IPS-NIHi7 (cell line): Measurements from ENCODE around the gene MUC5AC.
"Not testable (repeated sequence)": the region's sequence is repeated elsewhere in the genome, so short reads cannot be mapped to it uniquely, and the experiment has no call there.

ENCODE experiments used
- DNase-seq: peaks from one replicate; pipeline ENCODE4 v3.0.0; 2012; ENCODE audit warnings: mixed read lengths; ENCODE audit errors: extremely low spot score

Gene MUC5AC

DNA sequence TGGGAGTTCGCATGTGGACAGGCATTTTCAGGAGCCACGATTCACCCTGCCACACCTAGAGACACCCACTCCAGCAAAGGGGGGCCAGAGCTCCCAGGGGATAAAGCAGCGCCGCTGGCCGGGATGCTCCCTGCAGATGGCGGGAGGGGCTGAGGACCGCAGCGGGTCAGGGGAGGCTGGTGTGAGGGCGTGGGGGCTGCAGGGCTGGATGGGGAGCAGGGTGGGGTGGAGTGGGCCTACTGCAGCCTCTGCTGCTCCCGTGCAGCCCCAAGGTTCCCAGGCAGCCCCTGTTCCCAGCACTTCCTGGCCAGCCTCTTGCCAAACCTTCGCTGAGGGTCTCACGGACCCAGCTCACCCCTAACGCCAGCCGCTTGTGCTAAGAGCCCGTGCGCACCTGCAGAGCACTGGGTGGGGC lies 78.2 kb downstream of the MUC5AC start:
- DNase-seq = no peak

DNA sequence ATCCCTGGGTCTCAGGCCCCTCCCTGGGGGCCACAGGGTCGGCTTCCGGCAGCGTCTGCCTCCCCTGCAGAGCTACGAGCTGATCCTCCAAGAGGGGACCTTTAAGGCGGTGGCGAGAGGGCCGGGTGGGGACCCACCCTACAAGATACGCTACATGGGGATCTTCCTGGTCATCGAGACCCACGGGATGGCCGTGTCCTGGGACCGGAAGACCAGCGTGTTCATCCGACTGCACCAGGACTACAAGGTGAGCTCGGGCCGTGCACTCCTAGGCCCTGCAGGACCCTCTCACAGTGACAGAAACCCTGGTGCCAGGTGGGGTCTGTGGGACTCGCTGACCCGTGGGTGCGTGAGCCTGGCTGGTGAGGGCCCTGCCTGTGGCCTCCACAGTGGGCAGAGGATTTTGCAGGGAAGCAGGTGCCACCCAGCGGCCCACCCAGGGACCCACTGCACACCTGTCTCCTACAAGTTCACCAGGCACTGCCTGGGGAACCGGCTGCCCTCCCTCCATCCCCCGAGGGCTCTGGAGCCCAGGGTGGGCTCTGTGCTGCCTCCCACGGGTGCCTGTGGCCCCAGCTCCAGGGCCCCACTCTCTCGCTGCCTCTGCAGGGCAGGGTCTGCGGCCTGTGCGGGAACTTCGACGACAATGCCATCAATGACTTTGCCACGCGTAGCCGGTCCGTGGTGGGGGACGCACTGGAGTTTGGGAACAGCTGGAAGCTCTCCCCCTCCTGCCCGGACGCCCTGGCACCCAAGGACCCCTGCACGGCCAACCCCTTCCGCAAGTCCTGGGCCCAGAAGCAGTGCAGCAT lies 78.8 kb downstream of the MUC5AC start:
- DNase-seq = no peak

DNA sequence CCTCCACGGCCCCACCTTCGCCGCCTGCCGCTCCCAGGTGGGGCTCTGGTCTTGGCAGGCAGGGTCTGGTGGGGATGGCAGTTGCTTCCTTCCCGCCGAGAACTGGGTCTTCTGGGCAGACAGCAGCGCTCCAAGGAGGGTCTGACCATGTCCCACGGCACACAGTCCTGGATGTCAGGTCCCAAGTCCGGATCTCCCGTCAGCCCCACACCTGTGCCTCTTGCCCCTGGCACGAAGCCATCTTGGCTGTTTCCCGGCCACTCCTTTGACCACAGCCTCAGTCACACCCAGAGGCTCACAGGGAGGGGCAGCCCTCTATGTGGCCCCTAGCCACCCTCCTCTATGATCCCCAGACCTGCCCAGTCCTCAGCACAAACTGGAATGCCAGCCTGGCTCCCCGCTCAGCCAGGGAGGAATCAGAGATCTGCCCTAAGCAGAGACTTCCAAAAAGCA lies 79.4 kb downstream of the MUC5AC start:
- DNase-seq = no peak

DNA sequence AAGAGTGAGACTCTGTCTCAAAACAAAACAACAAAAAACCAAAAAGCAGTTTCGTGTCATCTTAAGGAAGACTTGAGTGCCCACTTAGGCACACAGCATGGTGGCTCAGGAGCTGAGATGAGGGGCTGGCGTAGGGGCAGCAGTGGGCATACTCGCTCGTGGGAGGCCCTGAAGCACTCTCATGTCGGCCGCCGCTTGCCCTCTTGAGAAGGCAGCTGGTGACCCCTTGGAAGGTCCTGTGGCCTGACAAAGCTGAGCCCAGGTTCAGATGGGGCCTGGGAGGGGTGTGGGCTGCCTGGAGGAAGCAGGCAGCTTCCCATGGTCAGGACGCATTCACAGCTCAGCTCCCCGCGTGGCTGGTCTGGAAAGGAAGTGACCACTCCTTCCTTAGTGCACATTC lies 80.1 kb downstream of the MUC5AC start:
- no peak for DNase-seq

DNA sequence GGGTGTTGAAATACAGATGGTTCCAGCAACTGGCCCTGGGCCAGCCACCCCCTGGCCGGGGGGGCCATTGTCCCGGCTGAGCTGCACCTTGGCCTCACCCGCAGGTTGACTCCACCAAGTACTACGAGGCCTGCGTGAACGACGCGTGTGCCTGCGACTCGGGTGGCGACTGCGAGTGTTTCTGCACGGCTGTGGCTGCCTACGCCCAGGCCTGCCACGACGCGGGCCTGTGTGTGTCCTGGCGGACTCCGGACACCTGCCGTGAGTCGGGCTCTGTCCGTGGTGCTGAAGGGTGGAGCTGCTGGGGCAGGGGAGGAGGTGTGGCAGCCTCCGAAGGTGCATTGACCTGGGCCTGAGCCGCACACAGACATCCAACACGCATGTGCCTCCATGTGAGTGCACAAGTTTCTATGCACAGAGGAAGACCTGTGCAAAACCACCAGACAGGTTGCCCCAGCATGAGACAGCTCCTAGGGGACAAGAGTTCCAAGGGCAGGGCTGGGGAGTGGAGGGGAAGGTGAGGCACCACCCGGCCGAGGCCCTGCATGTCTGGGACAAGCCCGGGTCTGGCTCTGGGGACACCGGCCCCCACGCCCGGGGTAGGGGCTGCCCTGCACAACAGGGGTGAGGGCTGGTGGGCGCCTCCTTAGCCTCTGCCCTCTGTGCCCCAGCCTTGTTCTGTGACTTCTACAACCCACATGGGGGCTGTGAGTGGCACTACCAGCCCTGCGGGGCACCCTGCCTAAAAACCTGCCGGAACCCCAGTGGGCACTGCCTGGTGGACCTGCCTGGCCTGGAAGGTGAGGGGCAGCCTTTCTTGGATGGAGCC lies 81.2 kb downstream of the MUC5AC start:
- DNase-seq = peak; percentile 93

DNA sequence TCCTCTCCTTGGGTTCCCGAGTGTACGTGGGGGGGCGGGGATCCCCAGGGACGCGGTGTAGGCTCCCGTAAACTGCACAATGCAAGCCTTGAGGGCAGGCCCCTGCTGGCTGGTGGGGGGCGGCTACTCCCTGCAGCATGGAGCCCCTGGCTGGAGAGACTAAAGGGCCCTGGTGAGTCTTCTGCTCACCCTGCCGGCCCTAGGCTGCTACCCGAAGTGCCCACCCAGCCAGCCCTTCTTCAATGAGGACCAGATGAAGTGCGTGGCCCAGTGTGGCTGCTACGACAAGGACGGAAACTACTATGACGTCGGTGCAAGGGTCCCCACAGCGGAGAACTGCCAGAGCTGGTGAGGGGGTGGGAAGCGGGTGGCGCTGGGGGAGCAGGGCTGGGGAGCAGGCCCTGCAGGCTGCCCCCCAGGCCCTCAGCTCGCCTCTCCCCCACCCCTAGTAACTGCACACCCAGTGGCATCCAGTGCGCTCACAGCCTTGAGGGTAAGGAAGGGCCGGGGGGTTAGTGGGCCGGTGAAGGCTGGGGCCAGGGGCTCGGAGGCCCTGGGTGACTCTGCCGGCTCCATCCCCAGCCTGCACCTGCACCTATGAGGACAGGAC lies 81.9 kb downstream of the MUC5AC start:
- DNase-seq = no peak

DNA sequence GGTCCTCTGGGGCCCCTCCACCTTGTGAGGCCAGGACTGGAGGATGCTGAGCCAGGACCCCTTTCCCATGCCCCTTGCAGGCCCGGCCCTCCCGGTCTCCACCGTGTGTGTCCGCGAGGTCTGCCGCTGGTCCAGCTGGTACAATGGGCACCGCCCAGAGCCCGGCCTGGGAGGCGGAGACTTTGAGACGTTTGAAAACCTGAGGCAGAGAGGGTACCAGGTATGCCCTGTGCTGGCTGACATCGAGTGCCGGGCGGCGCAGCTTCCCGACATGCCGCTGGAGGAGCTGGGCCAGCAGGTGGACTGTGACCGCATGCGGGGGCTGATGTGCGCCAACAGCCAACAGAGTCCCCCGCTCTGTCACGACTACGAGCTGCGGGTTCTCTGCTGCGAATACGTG lies 83.0 kb downstream of the MUC5AC start:
- DNase-seq = no peak

DNA sequence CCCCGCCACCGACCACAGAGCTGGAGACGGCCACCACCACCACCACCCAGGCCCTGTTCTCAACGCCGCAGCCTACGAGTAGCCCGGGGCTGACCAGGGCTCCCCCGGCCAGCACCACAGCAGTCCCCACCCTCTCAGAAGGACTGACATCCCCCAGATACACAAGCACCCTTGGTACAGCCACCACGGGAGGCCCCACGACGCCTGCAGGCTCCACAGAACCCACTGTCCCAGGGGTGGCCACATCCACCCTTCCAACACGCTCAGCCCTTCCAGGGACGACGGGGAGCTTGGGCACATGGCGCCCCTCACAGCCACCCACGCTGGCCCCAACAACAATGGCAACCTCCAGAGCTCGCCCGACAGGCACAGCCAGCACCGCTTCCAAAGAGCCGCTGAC lies 84.0 kb downstream of the MUC5AC start:
- no peak for DNase-seq

DNA sequence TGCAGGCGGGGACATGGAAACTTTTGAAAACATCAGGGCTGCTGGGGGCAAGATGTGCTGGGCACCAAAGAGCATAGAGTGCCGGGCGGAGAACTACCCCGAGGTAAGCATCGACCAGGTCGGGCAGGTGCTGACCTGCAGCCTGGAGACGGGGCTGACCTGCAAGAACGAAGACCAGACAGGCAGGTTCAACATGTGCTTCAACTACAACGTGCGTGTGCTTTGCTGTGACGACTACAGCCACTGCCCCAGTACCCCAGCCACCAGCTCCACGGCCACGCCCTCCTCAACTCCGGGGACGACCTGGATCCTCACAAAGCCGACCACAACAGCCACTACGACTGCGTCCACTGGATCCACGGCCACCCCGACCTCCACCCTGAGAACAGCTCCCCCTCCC lies 84.5 kb downstream of the MUC5AC start:
- no peak for DNase-seq

DNA sequence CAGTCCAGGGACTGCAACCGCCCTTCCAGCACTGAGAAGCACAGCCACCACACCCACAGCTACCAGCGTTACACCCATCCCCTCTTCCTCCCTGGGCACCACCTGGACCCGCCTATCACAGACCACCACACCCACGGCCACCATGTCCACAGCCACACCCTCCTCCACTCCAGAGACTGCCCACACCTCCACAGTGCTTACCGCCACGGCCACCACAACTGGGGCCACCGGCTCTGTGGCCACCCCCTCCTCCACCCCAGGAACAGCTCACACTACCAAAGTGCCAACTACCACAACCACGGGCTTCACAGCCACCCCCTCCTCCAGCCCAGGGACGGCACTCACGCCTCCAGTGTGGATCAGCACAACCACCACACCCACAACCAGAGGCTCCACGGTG lies 85.0 kb downstream of the MUC5AC start:
- DNase-seq = not testable (repeated sequence)

DNA sequence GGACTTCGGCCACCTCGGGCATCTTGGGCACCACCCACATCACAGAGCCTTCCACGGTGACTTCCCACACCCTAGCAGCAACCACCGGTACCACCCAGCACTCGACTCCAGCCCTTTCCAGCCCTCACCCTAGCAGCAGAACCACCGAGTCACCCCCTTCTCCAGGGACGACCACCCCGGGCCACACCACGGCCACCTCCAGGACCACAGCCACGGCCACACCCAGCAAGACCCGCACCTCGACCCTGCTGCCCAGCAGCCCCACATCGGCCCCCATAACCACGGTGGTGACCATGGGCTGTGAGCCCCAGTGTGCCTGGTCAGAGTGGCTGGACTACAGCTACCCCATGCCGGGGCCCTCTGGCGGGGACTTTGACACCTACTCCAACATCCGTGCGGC lies 85.8 kb downstream of the MUC5AC start:
- not testable (repeated sequence) for DNase-seq

DNA sequence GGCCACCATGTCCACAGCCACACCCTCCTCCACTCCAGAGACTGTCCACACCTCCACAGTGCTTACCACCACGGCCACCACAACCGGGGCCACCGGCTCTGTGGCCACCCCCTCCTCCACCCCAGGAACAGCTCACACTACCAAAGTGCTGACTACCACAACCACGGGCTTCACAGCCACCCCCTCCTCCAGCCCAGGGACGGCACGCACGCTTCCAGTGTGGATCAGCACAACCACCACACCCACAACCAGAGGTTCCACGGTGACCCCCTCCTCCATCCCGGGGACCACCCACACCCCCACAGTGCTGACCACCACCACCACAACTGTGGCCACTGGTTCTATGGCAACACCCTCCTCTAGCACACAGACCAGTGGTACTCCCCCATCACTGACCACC lies 86.8 kb downstream of the MUC5AC start:
- not testable (repeated sequence) for DNase-seq

DNA sequence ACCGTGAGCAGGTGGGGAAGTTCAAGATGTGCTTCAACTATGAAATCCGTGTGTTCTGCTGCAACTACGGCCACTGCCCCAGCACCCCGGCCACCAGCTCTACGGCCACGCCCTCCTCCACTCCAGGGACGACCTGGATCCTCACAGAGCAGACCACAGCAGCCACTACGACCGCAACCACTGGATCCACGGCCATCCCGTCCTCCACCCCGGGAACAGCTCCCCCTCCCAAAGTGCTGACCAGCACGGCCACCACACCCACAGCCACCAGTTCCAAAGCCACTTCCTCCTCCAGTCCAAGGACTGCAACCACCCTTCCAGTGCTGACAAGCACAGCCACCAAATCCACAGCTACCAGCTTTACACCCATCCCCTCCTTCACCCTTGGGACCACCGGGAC lies 88.0 kb downstream of the MUC5AC start:
- not testable (repeated sequence) for DNase-seq

DNA sequence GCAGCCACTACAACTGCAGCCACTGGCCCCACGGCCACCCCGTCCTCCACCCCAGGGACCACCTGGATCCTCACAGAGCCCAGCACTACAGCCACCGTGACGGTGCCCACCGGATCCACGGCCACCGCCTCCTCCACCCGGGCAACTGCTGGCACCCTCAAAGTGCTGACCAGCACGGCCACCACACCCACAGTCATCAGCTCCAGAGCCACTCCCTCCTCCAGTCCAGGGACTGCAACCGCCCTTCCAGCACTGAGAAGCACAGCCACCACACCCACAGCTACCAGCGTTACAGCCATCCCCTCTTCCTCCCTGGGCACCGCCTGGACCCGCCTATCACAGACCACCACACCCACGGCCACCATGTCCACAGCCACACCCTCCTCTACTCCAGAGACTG lies 88.5 kb downstream of the MUC5AC start:
- DNase-seq = not testable (repeated sequence)

DNA sequence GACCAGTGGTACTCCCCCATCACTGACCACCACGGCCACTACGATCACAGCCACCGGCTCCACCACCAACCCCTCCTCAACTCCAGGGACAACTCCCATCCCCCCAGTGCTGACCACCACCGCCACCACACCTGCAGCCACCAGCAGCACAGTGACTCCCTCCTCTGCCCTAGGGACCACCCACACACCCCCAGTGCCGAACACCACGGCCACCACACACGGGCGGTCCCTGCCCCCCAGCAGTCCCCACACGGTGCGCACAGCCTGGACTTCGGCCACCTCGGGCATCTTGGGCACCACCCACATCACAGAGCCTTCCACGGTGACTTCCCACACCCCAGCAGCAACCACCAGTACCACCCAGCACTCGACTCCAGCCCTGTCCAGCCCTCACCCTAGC lies 89.3 kb downstream of the MUC5AC start:
- not testable (repeated sequence) for DNase-seq

DNA sequence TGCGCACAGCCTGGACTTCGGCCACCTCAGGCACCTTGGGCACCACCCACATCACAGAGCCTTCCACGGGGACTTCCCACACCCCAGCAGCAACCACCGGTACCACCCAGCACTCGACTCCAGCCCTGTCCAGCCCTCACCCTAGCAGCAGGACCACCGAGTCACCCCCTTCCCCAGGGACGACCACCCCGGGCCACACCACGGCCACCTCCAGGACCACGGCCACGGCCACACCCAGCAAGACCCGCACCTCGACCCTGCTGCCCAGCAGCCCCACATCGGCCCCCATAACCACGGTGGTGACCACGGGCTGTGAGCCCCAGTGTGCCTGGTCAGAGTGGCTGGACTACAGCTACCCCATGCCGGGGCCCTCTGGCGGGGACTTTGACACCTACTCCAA lies 91.2 kb downstream of the MUC5AC start:
- not testable (repeated sequence) for DNase-seq

DNA sequence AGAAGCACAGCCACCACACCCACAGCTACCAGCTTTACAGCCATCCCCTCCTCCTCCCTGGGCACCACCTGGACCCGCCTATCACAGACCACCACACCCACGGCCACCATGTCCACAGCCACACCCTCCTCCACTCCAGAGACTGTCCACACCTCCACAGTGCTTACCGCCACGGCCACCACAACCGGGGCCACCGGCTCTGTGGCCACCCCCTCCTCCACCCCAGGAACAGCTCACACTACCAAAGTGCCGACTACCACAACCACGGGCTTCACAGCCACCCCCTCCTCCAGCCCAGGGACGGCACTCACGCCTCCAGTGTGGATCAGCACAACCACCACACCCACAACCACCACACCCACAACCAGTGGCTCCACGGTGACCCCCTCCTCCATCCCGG lies 92.7 kb downstream of the MUC5AC start:
- DNase-seq = not testable (repeated sequence)
